Mammary epithelial cell (primary cell): Measurements from ENCODE around the gene PLCH1.

Experiments used
- EZH2 ChIP-seq: IDR thresholded peaks from 2 replicates; pipeline ENCODE4 v1.6.1; 2012; ENCODE audit warnings: low read length, inconsistent platforms, borderline replicate concordance
- TF ChIP-seq, protein P1 (sequence below), 2 donors: IDR thresholded peaks in 1 of 2; conservative IDR thresholded peaks in 1 of 2; 2 replicates each; pipeline ENCODE4 v1.5.1; 2011 to 2012; ENCODE audit warnings: inconsistent platforms in 2 of 2, low read length in 2 of 2, mild to moderate bottlenecking in 2 of 2, control low read depth in 1 of 2, low read depth in 1 of 2; ENCODE audit not compliant: insufficient read depth in 1 of 2; ENCODE audit errors: extremely low read depth in 1 of 2

DNA sequence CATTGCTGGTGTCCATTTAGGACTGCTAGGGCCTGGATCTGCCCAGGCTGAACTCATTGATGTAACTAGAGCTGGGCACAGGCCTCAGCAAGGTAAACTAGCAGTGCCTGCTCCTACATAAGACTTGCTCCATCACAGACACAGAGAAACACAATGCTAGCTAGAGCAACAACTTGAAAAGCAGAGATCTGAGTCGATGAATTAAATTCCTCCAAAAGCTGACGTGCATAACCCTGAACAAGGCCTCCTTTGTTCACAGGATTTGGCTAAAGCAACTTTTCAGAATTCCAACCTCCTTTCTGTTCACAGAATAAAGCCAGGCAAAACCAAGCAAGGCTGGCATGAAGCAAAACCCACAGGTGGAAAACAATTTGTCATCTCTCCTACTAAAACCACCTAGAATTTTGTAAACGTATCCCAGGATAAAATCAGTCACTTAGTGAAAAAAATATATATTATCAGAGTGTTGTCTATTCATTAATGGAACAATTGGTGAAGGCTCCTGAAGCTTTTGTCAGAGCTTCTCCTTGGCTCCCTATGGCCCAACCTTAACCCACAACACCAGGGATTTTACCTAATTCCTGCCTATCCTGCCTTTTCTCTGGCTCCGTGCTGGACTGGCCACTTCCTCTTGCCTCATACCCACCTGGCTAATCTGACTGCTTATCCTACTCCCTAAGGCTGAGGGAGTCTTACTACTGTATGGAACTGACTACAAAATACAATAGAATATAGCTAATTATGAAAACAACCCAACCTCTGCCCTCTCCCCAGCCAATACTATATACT is 39.9 kb downstream of the PLCH1 start:
- TF ChIP-seq, protein P1, sequence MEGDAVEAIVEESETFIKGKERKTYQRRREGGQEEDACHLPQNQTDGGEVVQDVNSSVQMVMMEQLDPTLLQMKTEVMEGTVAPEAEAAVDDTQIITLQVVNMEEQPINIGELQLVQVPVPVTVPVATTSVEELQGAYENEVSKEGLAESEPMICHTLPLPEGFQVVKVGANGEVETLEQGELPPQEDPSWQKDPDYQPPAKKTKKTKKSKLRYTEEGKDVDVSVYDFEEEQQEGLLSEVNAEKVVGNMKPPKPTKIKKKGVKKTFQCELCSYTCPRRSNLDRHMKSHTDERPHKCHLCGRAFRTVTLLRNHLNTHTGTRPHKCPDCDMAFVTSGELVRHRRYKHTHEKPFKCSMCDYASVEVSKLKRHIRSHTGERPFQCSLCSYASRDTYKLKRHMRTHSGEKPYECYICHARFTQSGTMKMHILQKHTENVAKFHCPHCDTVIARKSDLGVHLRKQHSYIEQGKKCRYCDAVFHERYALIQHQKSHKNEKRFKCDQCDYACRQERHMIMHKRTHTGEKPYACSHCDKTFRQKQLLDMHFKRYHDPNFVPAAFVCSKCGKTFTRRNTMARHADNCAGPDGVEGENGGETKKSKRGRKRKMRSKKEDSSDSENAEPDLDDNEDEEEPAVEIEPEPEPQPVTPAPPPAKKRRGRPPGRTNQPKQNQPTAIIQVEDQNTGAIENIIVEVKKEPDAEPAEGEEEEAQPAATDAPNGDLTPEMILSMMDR (conservative IDR thresholded peaks at IDR 0.05 in 1 of 2, IDR thresholded peaks at IDR 0.05 in 1 of 2; ENCODE audit: extremely low read depth in 1 of 2, insufficient read depth in 1 of 2, low read depth in 1 of 2, low read length in 2 of 2) = no peak
- TF ChIP-seq EZH2 = no peak
